Putamen (tissue), 1 donor: ENCODE measurements around the gene GABRR3.

Experiments used
- DNase-seq: peaks from one replicate; pipeline ENCODE4 v3.0.0-alpha.2; 2016; ENCODE audit warnings: low spot score

The GABRR3 gene

DNA sequence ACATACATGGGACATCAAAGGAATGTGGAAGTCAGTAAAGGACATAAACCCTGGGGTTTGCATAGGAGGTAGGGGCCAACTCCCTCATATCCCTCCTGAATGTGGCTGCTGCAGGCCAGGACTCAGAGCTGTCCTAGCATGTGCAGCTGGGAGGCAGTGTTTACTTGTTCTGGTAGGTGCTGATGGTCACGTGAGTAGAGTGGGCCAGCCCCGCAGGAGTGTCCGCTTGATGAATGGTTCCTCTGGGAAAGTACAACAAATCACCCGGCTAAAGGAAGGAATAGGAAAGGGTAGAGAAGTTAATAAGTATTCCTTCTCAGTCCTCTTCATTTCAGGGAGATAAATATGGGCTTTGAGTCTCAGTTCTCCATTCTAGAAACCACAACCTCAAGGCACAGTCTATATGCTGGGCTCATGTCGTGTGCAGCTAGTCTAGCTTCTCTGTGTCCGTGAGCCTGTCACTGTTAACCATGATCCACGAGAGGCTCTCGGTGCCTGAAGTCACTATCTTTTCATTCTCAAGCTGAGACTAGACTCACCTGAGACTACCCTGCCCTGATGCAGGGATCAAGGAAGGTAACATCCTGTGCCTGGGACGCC is 80.8 kb downstream of the GABRR3 start:
- no peak for DNase-seq

GRCh38 chr3:97952872-97953271 is 82.2 kb downstream of the GABRR3 start:
- no peak for DNase-seq

GRCh38 chr3:97952280-97952679 is 82.8 kb downstream of the GABRR3 start:
- DNase-seq, result no peak

DNA sequence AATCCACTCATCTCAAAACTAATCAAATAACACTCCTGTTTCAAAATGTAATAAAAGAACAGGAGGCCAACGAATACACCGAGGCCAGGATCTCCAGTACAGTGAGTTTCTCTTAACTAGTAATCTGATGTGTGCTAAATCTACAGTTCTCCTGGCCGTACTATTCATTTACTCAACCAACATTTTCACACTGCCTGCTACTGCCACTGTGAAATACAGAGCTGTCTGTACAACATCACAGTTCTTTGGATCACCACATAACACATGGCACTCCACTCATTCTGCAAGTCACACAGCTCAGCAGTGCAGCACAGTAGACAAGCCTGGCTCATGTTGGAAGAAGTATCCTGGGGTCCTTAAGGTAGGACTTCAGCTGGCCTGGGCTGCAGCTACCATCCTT is 84.8 kb downstream of the GABRR3 start:
- no peak for DNase-seq

GRCh38 chr3:97949743-97950142 is 85.4 kb downstream of the GABRR3 start:
- no peak for DNase-seq

- no peak for DNase-seq
These were observed 86.0 kb downstream of the GABRR3 start for GRCh38 chr3:97949110-97949485.

DNA sequence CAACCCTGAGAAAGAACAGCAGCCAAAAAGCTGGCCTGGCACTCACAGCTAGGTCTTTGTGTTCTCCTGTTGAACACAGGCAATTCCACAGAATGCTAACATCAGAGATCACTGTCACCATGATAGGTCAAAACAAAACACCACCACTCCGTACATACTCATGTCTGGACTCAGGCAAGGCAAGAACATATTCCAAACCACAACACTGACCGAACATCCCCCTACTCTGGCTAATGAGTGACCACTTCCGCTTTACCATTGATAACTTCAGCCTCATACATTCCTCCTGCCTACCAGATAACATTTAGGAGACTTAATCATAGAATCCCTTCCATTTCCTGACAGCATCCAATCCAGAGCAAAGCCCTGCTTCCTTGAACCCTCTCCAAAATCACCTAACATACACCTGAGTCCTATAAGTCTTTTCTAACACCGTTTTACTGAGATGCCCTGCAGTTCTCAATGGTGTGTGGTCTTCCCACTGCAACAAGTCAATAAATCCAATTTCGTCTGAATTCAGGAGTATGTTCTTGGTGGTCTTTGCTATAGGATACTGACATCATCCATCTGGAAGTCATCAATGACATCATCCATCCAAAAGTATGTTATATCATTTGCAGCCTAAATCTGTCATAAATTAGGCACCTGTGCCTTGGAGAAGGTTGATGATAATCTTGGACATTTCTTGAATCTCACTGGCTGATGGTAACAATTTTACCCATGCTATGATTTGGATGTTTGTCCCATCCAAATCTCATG is 86.6 kb downstream of the GABRR3 start:
- no peak for DNase-seq

DNA sequence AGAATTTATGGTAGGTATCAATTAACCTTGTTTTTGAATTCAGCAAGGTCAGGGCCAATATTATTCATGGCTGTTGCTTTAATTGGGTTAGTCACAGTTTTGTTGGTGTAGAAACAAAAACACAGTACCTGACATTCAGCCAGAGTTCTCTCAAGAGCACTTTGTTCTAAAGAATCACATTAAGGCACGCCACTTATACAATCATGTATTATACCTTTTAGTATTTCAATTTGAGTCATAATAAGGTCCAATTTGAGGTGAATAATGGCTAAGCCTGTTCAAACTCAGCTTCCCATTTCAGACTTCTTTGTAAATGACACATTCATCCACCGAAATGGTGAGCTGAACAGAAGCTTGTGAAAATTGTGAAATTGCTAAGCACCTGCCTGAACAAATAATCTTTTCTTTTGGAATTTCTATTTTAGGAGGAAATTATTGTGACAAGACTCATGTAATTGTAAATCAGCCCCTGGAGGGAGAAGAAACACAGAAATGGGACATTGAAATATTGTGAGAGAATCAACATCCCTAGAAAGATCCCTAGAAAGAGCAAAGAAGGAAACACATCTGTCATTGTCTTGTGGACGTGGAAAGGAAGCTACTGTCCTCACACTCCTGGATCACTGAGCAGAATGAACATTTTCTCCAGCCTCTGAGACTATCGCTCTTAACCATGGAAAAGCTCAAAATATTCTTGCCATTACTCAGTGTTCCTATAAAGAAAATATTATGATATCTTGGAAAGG is 92.1 kb downstream of the GABRR3 start:
- no peak for DNase-seq

GRCh38 chr3:97940034-97940433 is 95.1 kb downstream of the GABRR3 start:
- no peak for DNase-seq

- no peak for DNase-seq
These were observed 95.7 kb downstream of the GABRR3 start for GRCh38 chr3:97939401-97939800.

GRCh38 chr3:97938444-97938843 is 96.7 kb downstream of the GABRR3 start:
- no peak for DNase-seq

GRCh38 chr3:97937205-97937604 is 97.9 kb downstream of the GABRR3 start:
- peak; percentile 78 for DNase-seq

DNA sequence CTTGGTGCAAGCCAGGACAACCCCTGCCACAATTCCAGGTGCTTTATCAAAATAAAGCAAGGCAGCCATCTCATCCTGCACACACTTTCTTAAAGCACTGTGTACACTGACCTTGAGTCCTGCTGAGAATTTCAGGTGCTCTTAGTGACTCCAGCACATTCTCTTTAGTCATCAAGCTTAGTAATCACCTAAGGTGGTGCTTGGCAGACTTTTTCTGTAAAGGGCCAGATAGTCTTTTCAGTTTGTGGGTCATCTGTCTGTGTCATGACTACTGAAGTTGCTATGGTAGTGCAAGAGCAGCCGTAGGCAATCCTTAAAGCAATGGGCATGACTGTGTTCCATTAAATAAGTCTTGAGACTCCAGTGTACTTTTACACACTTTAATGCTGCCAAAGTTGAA is 99.3 kb downstream of the GABRR3 start:
- no peak for DNase-seq
